Measurements from ENCODE around the gene PROKR1.

DNA sequence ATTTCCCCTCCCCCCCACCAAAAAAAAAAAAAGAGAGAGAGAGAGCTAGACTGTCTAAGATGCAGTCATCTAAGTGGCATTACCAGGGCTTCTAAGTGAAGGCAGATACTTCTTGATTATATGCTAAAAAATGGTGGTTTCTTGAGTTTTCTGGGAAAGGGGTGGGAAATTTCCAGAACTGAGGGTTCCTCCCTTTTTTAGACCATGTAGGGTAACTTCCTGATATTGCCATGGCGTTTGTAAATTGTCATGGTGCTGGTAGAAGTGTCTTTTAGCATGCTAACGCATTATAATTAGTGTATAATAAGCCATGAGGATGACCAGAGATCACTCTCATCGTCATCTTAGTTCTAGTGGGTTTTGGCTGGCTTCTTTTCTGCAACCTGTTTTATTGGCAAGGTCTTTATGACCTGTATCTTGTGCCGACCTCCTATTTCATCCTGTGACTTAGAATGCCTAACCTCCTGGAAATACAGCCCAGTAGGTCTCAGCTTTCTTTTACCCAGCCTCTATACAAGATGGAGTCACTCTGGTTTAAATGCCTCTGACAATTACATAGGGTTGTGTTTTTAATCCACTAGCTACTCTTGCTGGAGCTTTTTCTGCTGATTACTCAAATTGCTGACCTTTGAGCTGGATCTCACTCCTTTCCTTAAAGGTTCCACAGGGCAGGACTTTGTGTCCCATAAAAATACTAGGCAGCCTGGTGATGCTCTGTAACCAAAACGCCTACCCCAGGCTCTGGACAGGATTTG lies 30.4 kb upstream of the PROKR1 start:
- TF ChIP-seq, protein P1, sequence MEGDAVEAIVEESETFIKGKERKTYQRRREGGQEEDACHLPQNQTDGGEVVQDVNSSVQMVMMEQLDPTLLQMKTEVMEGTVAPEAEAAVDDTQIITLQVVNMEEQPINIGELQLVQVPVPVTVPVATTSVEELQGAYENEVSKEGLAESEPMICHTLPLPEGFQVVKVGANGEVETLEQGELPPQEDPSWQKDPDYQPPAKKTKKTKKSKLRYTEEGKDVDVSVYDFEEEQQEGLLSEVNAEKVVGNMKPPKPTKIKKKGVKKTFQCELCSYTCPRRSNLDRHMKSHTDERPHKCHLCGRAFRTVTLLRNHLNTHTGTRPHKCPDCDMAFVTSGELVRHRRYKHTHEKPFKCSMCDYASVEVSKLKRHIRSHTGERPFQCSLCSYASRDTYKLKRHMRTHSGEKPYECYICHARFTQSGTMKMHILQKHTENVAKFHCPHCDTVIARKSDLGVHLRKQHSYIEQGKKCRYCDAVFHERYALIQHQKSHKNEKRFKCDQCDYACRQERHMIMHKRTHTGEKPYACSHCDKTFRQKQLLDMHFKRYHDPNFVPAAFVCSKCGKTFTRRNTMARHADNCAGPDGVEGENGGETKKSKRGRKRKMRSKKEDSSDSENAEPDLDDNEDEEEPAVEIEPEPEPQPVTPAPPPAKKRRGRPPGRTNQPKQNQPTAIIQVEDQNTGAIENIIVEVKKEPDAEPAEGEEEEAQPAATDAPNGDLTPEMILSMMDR (IDR thresholded peaks at IDR 0.05): no peak
- TF ChIP-seq HDAC2 (IDR thresholded peaks at IDR 0.05) (no peak), KDM1A (IDR thresholded peaks at IDR 0.05; ENCODE audit: low read depth) (no peak), ESRRA (IDR thresholded peaks at IDR 0.05; ENCODE audit: borderline replicate concordance, low read length) (no peak), CBX2 (IDR thresholded peaks at IDR 0.05; ENCODE audit: borderline replicate concordance, low read depth) (no peak), MAZ (IDR thresholded peaks at IDR 0.05; ENCODE audit: borderline replicate concordance, low read depth, low read length) (no peak), RAD21 (conservative IDR thresholded peaks at IDR 0.05 in 1 of 2, IDR thresholded peaks at IDR 0.05 in 1 of 2) (no peak)
- TF ChIP-seq, protein P2, sequence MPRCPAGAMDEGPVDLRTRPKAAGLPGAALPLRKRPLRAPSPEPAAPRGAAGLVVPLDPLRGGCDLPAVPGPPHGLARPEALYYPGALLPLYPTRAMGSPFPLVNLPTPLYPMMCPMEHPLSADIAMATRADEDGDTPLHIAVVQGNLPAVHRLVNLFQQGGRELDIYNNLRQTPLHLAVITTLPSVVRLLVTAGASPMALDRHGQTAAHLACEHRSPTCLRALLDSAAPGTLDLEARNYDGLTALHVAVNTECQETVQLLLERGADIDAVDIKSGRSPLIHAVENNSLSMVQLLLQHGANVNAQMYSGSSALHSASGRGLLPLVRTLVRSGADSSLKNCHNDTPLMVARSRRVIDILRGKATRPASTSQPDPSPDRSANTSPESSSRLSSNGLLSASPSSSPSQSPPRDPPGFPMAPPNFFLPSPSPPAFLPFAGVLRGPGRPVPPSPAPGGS (IDR thresholded peaks at IDR 0.05): no peak
- TF ChIP-seq, protein P3, sequence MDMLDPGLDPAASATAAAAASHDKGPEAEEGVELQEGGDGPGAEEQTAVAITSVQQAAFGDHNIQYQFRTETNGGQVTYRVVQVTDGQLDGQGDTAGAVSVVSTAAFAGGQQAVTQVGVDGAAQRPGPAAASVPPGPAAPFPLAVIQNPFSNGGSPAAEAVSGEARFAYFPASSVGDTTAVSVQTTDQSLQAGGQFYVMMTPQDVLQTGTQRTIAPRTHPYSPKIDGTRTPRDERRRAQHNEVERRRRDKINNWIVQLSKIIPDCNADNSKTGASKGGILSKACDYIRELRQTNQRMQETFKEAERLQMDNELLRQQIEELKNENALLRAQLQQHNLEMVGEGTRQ (IDR thresholded peaks at IDR 0.05): no peak
